CD4-positive, alpha-beta T cell treated with Interleukin-15 for 1 hour (primary cell): Measurements from ENCODE around the gene B4GALT2.

Experiments
- DNase-seq: peaks from one replicate; pipeline ENCODE4 v3.0.0-alpha.2; 2020

B4GALT2 gene

DNA sequence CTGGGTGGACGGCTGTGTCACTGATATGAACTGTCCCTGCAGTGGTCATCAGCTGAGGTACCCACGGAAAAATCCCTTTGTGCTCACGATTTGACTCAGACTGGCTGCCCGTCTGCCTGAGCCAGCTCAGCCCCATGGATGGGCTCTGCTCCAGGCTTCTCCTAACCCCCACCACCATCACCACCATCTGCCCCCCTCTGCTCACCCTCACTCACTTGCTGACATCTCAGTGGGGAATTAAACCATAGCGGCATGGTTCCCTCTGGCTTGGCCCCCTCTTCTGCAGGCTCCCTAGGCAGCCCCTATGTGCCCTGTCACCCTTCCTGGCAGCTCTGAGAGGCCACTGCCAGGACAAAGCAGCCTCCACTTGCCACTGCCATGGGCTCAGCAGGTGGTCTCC, 34.9 kb downstream of the B4GALT2 start:
- DNase-seq = no peak

DNA sequence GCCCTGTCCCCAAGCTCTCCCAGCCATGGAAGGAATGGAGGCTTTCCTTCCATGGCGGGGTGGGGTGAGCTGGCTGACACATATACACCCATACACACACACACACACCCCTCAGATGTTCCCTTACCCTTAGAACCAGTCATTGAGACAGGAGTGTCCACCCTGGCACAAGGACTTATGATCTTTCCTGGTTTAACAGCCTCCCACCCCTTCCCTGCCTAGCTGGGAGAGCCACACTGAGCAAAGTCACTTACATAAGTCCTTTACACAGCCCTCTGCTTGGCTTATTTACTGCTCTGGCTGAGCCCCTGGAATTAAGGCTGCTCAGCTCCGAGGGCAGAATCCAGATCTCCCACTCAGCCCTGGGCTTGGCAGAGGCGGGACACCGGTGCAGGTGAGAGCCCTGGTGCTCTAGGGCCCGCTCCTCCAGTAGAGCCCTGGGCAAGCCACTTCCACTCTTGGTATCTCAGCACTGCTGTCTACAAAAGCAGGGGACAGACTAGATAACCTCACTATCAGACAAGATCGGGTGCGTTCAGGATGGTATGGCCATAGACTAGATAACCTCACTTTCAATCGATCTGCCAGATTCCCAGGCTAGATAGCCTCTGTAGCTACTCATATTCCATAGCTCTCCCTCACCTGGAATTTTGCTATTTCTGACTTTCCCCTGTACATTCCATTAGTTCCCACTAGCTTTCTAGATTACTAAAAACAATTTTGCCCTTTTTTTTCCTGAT, 35.5 kb downstream of the B4GALT2 start:
- DNase-seq = no peak

DNA sequence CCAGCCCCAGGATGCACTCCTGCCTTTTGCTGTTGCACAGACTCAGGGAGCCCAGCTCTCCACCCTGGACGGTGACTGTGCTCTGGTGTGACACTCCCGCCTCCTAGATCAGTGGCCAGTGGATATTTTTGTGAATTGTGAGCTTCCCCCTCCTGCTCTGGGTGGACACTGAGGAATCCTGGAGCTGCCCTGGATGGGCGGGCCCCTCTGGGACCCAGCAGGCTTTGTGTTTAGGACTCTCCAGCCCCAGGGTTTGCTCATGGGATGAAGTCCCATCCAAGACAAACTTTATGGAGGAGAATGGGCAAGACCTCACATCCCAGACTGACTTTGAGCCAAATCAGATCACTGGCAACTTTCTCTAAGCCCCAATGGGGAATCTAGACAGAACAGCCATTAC, 36.2 kb downstream of the B4GALT2 start:
- DNase-seq = no peak

DNA sequence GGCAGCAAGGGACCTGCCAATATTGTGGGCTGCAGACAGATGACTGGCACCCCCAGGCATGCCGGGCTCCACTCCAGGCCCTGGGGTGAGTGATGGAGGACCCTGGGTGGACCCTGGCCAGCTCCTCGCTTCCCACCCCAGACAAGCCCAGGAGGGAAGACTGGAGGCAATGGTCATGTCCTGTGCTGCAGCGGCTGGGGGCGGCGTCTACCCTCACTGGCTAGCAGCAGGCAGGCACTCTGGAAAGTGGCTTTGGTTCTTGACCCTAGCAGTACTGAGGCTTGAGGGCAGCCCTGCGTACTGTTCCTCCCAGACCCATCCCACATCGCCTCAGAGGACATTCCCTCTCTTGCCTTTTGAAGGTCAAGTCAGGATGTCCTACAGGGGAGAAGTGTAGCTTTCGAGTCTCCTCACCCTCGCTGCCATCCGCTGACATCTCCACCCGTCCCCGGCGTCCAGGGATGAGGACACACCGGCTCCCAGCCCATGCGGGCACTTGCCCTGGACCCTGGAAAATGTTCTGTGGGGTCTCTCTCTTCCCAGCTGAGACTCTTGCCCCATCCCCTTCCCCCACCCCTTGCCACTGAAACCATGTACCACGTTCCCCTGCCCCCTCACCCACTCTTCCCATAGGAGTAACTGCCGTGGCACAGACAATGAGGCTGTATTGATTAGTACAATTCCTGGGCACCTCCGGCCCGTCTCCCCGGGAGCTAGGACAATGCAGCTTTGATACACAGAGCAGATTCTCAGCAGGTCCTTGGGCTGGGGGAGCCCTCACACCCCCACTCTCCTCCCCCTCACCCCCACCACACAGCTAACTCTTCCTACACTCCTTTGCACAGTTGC, 37.3 kb downstream of the B4GALT2 start:
- DNase-seq = no peak

DNA sequence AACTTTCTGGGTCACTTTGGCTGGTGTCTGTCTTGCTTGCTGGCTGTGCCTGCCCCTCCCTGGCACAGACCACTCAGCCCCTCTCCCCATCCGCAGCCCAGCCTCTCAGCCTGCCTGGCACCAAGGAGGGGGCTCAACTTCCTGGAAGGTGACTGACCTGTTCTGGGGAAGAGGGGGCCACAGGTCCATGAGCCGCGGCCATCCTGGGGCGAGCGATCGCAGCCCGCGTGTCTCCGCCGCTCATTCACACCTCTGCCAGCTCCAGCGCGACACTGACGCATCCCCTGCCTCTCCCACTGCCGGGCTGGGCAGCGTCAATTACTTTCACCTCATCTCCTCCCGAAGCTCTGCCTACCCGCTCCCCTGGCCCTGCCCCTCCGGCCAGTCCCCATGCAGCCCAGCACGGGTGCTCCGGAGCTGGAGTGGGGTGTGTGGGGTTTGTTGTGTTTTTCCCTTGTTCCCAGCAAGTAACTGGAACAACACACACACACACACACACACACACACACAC, 37.9 kb downstream of the B4GALT2 start:
- DNase-seq = no peak

DNA sequence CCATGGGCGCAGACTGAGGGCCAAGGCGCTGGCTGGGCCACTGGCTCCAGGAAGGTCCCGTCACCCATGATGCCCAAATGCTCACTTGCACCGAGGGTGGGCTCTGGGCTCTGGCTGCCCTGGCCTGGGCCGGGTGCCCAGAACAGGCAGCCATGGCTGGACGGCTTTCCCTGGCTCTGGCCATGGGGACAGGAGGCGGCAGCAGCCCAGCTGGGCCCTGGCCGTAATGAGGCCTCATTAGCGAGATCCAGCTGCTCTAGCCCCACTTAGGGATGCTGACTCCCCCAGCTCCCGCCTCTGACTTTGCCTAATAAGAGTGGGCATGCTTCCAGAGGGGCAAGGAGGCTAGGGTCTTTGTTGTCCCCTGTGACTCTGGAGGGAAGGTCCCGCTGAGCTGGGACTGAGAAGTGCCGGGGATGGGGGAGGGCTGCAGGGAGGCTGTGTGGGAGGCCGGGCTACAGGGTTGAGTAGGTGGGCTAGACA, 40.5 kb downstream of the B4GALT2 start:
- no peak for DNase-seq

DNA sequence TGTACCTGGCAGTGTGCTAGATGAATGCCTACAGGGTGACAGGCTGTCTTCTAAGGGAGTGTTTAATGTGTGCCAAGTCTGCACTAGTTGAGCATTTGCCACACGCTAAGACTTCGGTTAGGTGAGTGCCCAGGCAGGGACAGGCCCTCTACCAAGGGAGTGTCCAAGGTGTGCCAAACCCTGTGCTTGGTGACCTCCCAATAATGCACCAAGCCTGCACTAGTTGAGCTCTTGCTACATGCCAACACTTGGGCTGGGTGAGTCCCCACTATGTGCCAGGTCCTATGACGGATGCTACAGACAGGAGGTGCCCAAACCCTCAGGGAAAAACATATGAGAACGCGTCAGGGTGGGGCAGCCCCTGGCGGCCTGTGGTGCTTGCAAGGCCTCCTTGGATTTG, 41.5 kb downstream of the B4GALT2 start:
- DNase-seq = no peak

DNA sequence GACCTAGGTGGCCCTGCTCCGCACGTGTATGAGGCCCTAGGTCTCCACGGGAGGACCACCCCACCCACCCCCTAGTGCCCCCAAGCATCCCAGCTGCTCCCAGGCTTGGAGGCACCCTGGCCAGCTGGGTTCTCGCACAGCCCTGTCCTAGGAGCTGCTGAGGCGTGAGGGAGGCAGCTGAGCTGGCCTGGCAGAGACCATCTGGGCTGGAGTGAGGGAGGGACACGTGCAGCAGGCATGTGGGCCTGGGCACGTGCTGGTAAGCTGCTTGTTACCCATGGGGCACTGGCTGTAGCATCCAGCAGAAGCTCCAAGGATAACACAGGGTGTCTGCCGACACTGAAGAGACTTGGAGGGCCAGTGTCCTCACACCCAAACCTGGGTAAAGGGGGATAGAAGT, 42.1 kb downstream of the B4GALT2 start:
- DNase-seq = no peak

DNA sequence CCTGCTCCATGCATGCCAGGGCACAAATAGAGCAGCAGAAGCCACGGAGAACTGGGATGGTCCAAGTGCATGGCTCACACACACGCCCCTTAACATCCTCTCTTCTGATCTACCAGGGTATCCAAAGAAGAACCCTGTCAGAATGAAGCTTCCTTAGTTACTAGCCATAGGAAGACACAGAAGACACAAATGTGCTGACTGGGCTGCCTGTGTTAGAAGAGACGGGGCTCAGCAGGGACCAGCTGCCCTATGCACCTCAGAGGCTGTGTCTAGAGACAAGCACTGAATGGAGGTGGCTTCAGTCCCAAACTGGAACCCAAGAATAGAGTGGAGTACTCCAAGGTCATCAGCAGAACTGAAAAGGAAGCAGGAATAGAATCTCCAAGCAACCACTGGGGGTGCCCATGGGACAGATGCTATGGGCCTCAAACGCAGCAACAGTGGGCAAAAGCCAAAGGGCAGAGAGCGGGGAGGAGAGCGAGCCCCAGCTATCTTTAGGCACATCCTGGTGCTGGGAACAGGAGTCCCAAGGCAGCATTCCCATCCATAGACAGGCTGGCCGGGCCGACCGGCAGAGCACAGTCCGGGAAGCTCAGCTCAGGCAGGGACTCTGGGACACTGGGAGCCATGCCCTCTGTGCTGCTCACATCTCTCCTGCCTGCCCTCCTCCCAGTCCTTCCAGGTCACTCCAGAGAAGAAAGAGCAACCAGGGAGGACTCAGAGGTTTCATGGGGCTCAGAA, 42.7 kb downstream of the B4GALT2 start:
- DNase-seq = no peak

DNA sequence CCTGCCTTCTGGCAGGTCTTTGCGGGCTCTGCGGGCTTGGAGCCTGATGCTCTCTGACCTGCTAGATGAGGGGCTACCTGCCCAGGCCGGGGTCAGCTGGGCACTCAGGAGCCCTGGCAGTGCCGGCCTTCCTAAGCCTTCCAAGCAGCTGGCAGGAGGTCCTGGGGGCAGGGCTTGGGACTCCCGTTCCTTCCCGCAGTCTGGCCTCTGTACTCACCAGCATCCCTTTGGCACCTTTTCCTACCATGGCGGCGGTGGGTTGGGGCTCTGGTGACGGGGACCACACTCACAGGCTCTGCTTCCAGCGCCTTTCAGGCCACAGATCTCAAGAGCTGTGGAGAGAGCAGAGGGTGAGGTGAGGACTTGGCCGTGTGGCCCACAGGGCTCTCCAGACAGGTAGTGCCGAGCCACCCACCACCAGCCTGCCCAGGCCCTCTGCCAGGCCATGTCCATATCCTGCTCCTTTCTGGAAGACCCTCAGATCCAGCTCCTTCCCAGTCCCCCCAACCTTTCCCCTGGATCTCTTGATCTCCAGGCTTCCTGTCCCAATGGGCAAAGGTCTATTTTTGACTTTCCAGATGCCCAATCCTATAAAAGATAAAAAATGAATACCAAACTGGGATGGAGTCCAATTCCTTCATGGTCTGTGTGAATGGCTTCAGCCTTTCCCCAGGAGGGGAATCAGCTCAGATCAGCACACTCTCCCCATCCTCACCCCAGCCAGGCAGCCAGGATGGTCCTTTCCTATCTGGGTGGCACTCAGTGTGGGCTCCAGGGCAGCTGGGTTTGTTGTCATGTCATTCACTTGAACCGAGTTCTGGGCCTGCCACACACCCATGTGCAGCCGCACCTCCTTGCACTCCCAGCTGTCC, 45.3 kb downstream of the B4GALT2 start:
- DNase-seq = no peak

DNA sequence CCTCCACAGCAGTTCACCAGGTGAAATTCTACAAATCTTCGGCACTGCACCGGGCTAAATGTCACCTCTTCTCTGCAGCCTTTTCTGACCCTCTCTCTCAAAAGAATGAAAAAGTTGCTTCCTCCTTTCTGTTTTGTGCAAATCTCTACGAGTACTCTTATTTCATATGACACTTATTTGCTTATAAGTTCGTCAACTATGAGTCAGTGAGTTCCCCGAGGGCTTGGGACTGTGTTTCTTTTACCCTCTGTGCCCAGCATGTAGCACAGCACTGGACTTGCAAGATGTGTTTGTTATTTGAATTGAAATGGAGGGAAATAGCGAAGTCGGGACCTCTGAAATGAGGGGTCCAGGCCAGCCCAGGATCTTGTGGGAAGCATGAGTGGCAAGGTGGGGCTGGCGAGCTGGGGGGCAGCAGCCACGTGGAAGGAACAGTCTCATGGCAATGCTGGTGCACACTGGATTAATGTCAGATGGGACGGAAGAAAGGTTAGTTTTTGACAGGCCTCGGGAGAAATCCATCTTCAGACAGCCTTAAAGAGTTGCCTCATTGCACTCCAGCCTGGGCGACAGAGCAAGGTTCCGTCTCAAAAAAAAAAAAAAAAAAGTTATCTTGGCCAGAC, 46.0 kb downstream of the B4GALT2 start:
- no peak for DNase-seq

DNA sequence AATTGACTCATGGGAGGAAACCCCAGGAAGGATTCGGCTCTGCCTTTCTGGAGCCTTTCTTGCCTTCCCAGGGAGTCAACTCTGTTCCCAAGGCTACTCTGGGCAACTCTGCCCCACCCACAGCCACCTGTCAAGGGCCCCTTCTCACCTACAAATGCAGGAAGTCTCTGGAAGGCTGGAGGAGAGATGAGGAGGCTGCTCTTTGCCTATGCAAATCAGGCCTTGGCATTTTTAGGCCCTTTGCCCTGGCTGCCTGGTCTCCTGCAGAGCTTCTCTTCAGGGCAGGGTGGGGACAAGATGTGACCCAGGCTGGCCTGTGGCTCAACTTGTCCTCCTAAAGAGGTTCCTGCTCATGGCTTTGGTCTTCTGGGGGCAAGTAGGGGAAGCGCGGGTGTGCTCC, 46.8 kb downstream of the B4GALT2 start:
- DNase-seq = no peak

DNA sequence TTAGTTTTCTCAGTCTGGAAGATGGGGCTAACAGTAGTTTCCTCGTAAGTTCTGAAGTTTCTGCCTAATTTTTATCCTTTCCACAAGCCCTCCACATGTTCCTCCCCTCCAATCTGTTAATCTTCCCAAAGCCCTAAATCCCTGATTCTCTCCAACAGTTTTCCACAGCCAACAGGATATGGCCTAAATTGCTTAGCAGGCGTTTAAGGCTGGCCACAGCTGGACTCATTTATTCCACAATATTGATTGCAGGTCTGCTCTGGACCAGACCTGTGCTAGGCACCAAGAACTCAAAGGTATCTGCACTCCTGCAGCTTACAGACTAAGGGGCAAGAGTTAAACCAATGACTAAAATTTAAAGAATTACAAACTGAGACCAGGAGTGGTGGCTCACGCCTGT, 48.3 kb downstream of the B4GALT2 start:
- no peak for DNase-seq

DNA sequence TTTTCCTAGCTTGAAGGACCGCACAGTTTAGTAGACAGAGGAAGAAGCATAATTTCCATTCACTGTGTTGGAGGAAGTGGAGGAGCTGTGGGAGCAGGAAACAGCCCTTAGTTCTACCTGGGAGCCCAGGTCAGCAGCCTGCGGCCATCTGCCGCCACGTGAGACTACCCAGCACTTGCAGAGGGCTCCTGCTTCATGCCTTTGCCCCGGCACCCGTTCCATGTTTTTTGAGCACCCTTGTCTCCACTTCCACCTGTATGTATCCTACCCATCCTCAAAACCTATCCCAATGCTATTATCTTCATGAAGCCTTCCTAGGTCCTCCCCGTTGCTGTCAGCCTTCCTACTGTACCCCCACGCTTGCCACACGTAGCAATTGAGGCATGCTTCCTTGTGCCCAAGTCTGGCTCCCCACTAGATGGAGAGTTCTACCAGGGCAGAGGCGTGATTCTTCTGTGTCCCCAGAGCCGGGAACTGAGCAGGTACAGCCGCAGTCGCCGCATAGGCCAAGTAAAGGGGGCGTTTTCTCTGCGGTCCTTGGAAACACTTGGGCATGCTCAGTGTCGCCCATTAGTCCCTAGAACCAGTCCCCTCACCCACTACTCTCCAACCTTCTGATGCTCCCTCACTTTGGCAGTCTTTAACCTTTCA, 50.4 kb downstream of the B4GALT2 start:
- no peak for DNase-seq

DNA sequence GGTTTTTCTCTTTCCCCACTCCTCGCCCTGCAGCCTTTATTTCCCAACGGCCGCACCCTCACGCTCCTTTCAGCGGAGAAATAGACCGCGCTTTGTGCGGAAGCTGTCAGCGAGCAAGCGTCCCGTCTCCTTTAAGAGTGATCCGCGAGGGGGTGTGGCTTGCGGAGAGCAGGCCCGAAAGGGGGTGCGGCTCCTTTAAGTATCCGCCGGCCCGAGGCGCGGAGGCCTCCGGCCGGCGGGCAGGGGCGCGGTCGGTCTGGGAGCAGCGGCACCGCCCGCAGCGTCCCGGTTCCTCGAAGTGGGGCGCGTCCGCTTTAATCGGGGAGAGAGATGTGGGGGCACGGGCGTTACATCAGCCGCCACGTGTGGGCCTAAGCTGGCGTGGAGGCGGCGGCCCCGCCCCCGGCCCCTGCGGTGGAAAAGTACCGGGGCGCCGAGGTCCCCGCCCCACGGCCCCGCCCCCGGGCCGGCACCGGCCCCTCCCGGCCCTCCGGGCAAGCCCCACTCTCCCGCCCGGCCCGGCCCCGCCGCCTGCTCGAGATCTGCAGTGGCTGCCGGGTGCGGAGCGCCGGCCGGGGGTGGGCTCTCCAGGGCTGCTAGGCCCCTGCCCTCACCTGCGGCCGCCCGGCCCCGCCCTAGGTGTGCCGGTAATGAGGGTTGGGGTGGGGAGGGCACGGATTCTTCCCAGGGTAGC, 51.0 kb downstream of the B4GALT2 start:
- DNase-seq = peak; percentile 84

DNA sequence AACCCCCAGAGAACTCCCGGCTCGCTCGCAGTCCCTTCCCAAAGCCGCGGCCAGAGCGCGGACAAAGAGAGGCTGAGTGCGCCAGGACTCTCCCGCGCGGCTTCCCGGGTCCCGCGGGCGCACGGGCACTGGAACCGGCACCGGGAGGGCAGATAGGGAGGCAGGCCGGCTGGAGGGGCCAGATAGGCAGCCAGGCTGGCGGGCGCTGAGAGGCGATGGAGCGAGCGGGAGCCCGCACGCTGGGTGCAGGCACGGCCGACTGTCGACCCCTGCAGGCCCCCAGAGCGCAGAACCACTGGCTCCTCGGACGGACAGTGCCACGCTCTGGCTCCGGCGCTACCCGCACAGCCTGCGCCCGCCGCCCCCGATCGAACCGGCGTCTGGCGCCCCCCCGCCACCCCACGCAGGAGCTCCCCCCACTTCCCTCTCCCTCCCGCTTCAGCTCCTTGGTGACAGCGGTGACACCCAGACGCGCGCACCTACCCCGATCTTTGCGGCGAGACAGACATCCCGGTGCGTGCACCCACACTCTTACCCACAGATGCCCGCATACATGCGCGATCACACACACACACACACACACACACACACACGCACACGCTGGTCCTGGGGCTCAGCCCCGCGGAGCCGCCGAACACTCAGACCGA, 51.7 kb downstream of the B4GALT2 start:
- DNase-seq = peak; percentile 54

DNA sequence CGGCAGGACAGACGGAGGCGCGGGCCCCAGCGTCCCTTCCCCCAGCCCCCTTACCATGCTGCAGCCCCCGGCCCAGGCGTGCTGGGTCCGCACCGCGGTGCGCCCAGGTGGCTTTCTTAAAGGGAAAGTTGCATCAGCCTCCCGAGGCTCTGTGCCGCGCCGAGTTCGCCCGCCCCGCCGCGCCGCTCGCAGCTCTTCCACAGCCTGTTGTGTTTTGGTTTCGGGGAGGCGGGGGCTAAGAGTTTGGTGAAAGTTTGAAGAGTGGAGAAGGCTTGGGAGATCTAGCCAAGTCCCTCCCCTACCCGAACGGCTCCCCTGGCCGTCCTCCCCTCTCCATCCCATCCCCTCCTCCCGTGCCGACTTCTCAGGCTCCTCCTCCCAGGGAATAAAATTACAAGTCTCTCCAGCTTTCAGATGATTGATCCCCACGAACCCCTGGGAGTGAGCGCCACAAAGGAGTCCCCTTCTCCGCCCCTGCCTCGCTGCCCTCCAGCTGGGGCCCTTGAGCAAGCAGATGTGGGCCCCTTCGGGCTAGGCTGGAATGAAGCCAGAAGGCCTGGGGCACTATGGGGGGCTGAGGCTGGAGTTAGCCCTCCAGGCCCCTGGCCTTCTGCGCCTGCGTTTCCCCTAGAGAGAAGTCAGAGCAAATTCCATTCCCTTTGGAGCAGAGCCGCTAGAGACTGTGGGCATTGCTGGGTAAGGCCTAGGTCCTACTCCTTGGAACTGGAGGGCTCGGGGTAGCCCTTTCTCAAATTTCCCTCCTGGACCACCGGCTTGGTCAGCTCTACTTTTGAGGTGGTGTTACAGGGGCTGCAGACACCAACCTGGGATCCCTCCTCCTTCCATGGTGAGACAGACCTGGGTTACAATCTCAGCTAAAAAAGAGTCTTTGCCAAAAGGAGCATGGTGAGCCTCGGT, 52.5 kb downstream of the B4GALT2 start, which contains the start of gene SLC6A9:
Gene SLC6A9, minus strand, starts transcription at position 211 of the 918 bp plus-strand sequence. CDS start 7,185 bp downstream, outside the sequence.
- DNase-seq = no peak

DNA sequence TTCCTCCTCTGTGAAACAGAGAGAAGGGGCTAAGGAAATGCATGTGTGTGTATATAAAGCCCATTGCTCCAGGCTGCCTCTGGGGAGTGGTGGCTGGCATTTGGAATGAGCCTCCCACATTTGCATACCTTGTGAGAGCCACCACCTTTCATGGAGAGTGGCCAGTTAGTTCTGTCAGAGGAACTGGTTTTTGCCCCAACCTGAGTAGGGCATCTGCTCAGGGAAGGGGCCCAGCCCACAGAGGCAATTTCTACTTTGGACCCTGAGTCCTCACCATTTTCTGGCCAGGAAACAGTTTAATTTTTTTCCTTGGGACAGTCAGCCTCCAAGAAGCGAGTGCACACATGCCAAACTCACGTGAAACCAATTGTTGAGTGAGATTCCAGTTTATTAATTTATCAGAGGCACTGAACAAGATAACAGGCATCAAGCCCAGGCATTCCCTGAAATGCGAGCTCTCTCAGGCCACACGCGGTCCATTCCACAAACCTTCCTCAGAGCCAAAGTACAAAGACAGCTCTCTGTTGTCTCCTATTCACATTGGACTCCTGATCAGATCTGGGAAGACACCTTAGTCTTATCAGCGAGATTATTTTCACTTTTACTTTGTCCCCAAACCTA, 53.3 kb downstream of the B4GALT2 start:
- no peak for DNase-seq
